ENCODE results near the gene SESN2. TPM values are rescaled to one million over a fixed set of nuclear protein-coding genes. Genes with fewer than 3 reads are reported as not detected.

SESN2 gene
- total RNA-seq, 2 donors from 2014 or later, result 12.3 to 15.2 TPM

- Histone ChIP-seq H3K27me3 (ENCODE audit: control insufficient read depth, insufficient read depth, low read length, poor library complexity, severe bottlenecking) (no peaks in the 10 kb centered on the region), H3K4me1 (ENCODE audit: control insufficient read depth, insufficient read depth, low read length) (no peaks in the 10 kb centered on the region), H3K9ac (ENCODE audit: extremely low read depth, low read length, poor library complexity, severe bottlenecking) (no peak overlapping the region), H3K36me3 (ENCODE audit: control insufficient read depth, insufficient read depth, low read length) (peaks cover 62% of the 10 kb centered on the region), H3K9me3 (ENCODE audit: control insufficient read depth, low read length) (no peaks in the 10 kb centered on the region), H3K27ac (ENCODE audit: low read depth, low read length) (no peak overlapping the region), H3K4me3 (ENCODE audit: low read length) (no peak overlapping the region)
- WGBS, 2 experiments (ENCODE audit: insufficient coverage in 1 of 2, insufficient read length in 1 of 2), result 95 to 100% methylated on average over 4 to 8 of the region's 8 CpGs
- no peak for TF ChIP-seq CTCF (conservative IDR thresholded peaks at IDR 0.05)
- no peak overlapping the region for H3K27ac Mint-ChIP-seq
- peaks cover 50% of the 10 kb centered on the region for H3K36me3 Mint-ChIP-seq (ENCODE audit: low read depth)
- no peak overlapping the region for H3K4me3 Mint-ChIP-seq
- DNase-seq, result no peak
- H3K4me1 Mint-ChIP-seq, result no peaks in the 10 kb centered on the region
- H3K27me3 Mint-ChIP-seq (ENCODE audit: insufficient read depth), result no peaks in the 10 kb centered on the region
- no peaks in the 10 kb centered on the region for H3K9me3 Mint-ChIP-seq
Observed at GRCh38 chr1:28280501-28280900, 21.2 kb downstream of the SESN2 start.

- Mint-ChIP-seq H3K4me3 (no peak overlapping the region), H3K4me1 (no peaks in the 10 kb centered on the region), H3K27me3 (ENCODE audit: insufficient read depth) (no peaks in the 10 kb centered on the region), H3K27ac (no peak overlapping the region), H3K9me3 (no peaks in the 10 kb centered on the region), H3K36me3 (ENCODE audit: low read depth) (peaks cover 48% of the 10 kb centered on the region)
- Histone ChIP-seq H3K9me3 (ENCODE audit: control insufficient read depth, low read length) (no peaks in the 10 kb centered on the region), H3K9ac (ENCODE audit: extremely low read depth, low read length, poor library complexity, severe bottlenecking) (no peak overlapping the region), H3K4me3 (ENCODE audit: low read length) (no peak overlapping the region), H3K36me3 (ENCODE audit: control insufficient read depth, insufficient read depth, low read length) (peaks cover 60% of the 10 kb centered on the region), H3K27me3 (ENCODE audit: control insufficient read depth, insufficient read depth, low read length, poor library complexity, severe bottlenecking) (no peaks in the 10 kb centered on the region), H3K27ac (ENCODE audit: low read depth, low read length) (no peak overlapping the region), H3K4me1 (ENCODE audit: control insufficient read depth, insufficient read depth, low read length) (no peaks in the 10 kb centered on the region)
- no peak for DNase-seq
- TF ChIP-seq CTCF (conservative IDR thresholded peaks at IDR 0.05), result no peak
- WGBS, 2 experiments (ENCODE audit: insufficient coverage in 1 of 2, insufficient read length in 1 of 2), result 95 to 100% methylated on average over 4 to 5 of the region's 5 CpGs
Observed at GRCh38 chr1:28280977-28281381, 21.7 kb downstream of the SESN2 start.

GRCh38 chr1:28281608-28282425, 22.5 kb downstream of the SESN2 start:
- TF ChIP-seq CTCF (conservative IDR thresholded peaks at IDR 0.05), result no peak
- Histone ChIP-seq H3K4me1 (ENCODE audit: control insufficient read depth, insufficient read depth, low read length) (no peaks in the 10 kb centered on the region), H3K9ac (ENCODE audit: extremely low read depth, low read length, poor library complexity, severe bottlenecking) (no peak overlapping the region), H3K27me3 (ENCODE audit: control insufficient read depth, insufficient read depth, low read length, poor library complexity, severe bottlenecking) (no peaks in the 10 kb centered on the region), H3K4me3 (ENCODE audit: low read length) (no peak overlapping the region), H3K9me3 (ENCODE audit: control insufficient read depth, low read length) (no peaks in the 10 kb centered on the region), H3K27ac (ENCODE audit: low read depth, low read length) (no peak overlapping the region), H3K36me3 (ENCODE audit: control insufficient read depth, insufficient read depth, low read length) (peaks cover 57% of the 10 kb centered on the region)
- no peaks in the 10 kb centered on the region for H3K27me3 Mint-ChIP-seq (ENCODE audit: insufficient read depth)
- DNase-seq, result no peak
- 89 to 91% methylated on average over 13 to 14 of the region's 14 CpGs for WGBS, 2 experiments (ENCODE audit: insufficient coverage in 1 of 2, insufficient read length in 1 of 2)
- H3K27ac Mint-ChIP-seq, result no peak overlapping the region
- no peaks in the 10 kb centered on the region for H3K4me1 Mint-ChIP-seq
- H3K4me3 Mint-ChIP-seq, result no peak overlapping the region
- no peaks in the 10 kb centered on the region for H3K9me3 Mint-ChIP-seq
- peaks cover 48% of the 10 kb centered on the region for H3K36me3 Mint-ChIP-seq (ENCODE audit: low read depth)

All from endodermal cell (in vitro differentiated cells).